Transverse colon (tissue), 4 donors: Measurements from ENCODE around the gene CAPN11. TPM values are rescaled to one million over a fixed set of nuclear protein-coding genes. Genes with fewer than 3 reads are reported as not detected.

ENCODE experiments used
- DNase-seq: peaks from one replicate; pipeline ENCODE4 v3.0.0-alpha.2; 2019
- H3K27ac ChIP-seq, 4 donors: fragments of 200-600 bp; sonication (generic); 2 replicates each; pipeline ENCODE4 v1.5.1; 2016 to 2018; ENCODE audit warnings: inconsistent platforms in 4 of 4
- H3K27me3 ChIP-seq: fragments of 200-600 bp; sonication (generic); 2 replicates; pipeline ENCODE4 v1.5.1; 2017; ENCODE audit warnings: inconsistent platforms
- H3K36me3 ChIP-seq, 4 donors: fragments of 200-600 bp; sonication (generic); 2 replicates each; pipeline ENCODE4 v1.5.1; 2017 to 2019; ENCODE audit warnings: inconsistent platforms in 4 of 4
- H3K4me1 ChIP-seq, 4 donors: fragments of 200-600 bp; sonication (generic); 2 replicates each; pipeline ENCODE4 v1.5.1; 2017 to 2020; ENCODE audit warnings: inconsistent platforms in 4 of 4
- H3K4me3 ChIP-seq, 4 donors: fragments of 200-600 bp; sonication (generic); 1 replicate in 1 of 4; 2 replicates in 3 of 4; pipeline versions ENCODE4 v1.5.1 to v1.6.1; 2017 to 2019; ENCODE audit warnings: inconsistent platforms in 4 of 4
- H3K9me3 ChIP-seq, 2 donors: fragments of 200-600 bp; sonication (generic); 2 replicates each; pipeline ENCODE4 v1.5.1; 2017 to 2019; ENCODE audit warnings: inconsistent platforms in 2 of 2
- EP300 ChIP-seq: sonication (generic); formaldehyde crosslinking; IDR thresholded peaks from one replicate; pipeline ENCODE4 v1.6.1; 2017; ENCODE audit warnings: antibody characterized with exemption, low read depth
- POLR2A ChIP-seq: fragments of 450-650 bp; IDR thresholded peaks from one replicate; pipeline ENCODE4 v1.6.1; 2016; ENCODE audit warnings: antibody characterized with exemption, mild to moderate bottlenecking, moderate library complexity
- POLR2AphosphoS5 ChIP-seq, 3 donors: sonication (generic); formaldehyde crosslinking; IDR thresholded peaks; one replicate each; pipeline ENCODE4 v1.6.1; 2016; ENCODE audit warnings: antibody characterized with exemption in 3 of 3
- WGBS, 2 donors: methylation state at CpG; one replicate each; pipeline ENCODE4 v1.1.5; 2018; ENCODE audit warnings: low coverage in 1 of 2; 5-methylcytosine and 5-hydroxymethylcytosine counted together
- in situ Hi-C, 4 donors: fragments of 200-750 bp; cut with MboI; loops; one replicate each; pipeline versions ENCODE4 v1.15.0 to v1.15.1; 2017; ENCODE audit warnings: low sequenced_read_pairs in 3 of 4, low pct_ligation_motif_present in 1 of 4, low pct_unique_long_range_greater_than_20kb in 1 of 4
- intact Hi-C: fragments of 100-400 bp; cut with DNase I; formaldehyde crosslinking; loops from one replicate; pipeline ENCODE4 v1.15.1; 2023; ENCODE audit warnings: low total_unique reads
- total RNA-seq, 4 donors: library from RNA; depleted of rRNA; stranded (reverse); fragments of >200 nt; gene quantifications; one replicate each; pipeline ENCODE4 v1.1.0, GENCODE V29; 2016
- TF ChIP-seq, protein P1 (sequence below), 5 experiments: fragments of 200-600 bp in 3 of 5; fragments of 450-650 bp in 2 of 5; sonication (generic) in 3 of 5; IDR thresholded peaks; 1 replicate in 2 of 5; 2 replicates in 3 of 5; pipeline ENCODE4 v1.5.1; 2016 to 2017; ENCODE audit warnings: antibody characterized with exemption in 5 of 5, inconsistent platforms in 3 of 5, mild to moderate bottlenecking in 2 of 5, moderate library complexity in 1 of 5

The CAPN11 gene
- total RNA-seq, 4 donors from 2014 or later, result 1.6 to 19.8 (median 4.9) TPM; not detected in 1

DNA sequence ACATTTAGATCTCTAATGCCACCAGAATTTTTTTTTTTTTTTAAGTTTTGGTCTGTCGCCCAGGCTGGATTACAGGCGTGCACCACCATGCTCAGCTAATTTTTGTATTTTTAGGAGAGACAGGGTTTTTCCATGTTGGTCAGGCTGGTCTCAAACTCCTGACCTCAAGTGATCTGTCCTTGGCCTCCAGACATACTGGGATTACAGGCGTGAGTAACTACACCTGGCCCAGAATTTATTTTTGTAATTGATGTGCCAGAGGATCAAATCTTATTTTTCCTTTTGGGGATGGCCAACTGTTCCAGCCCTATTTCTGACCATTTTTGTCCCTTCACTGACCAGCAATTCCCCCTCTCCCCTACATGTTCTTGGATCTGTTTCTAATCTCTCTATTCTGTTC is 40.1 kb downstream of the CAPN11 start:
- in situ Hi-C loops (no loop called here), intact Hi-C loops (no loop called here)
- DNase-seq, result no peak
- no peak overlapping the region for H3K4me3 ChIP-seq
- H3K9me3 ChIP-seq, result no peaks in the 10 kb centered on the region
- no peak overlapping the region for H3K27ac ChIP-seq
- TF ChIP-seq POLR2A, result no peak
- no peaks in the 10 kb centered on the region for H3K27me3 ChIP-seq
- 68 to 80% methylated on average over 1 to 3 of the region's 3 CpGs for WGBS, 2 donors
- H3K36me3 ChIP-seq, result no peaks in the 10 kb centered on the region
- peaks cover 0 to 16% (median 10%) of the 10 kb centered on the region in 4 donors for H3K4me1 ChIP-seq

- Histone ChIP-seq H3K36me3 (no peaks in the 10 kb centered on the region), H3K27me3 (no peaks in the 10 kb centered on the region), H3K4me1 (peaks cover 0 to 22% (median 14%) of the 10 kb centered on the region in 4 donors), H3K9me3 (no peaks in the 10 kb centered on the region), H3K4me3 (no peak overlapping the region), H3K27ac (no peak overlapping the region)
- no peak for DNase-seq
- in situ Hi-C loops (no loop called here), intact Hi-C loops (no loop called here)
- TF ChIP-seq, protein P1, sequence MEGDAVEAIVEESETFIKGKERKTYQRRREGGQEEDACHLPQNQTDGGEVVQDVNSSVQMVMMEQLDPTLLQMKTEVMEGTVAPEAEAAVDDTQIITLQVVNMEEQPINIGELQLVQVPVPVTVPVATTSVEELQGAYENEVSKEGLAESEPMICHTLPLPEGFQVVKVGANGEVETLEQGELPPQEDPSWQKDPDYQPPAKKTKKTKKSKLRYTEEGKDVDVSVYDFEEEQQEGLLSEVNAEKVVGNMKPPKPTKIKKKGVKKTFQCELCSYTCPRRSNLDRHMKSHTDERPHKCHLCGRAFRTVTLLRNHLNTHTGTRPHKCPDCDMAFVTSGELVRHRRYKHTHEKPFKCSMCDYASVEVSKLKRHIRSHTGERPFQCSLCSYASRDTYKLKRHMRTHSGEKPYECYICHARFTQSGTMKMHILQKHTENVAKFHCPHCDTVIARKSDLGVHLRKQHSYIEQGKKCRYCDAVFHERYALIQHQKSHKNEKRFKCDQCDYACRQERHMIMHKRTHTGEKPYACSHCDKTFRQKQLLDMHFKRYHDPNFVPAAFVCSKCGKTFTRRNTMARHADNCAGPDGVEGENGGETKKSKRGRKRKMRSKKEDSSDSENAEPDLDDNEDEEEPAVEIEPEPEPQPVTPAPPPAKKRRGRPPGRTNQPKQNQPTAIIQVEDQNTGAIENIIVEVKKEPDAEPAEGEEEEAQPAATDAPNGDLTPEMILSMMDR (IDR thresholded peaks at IDR 0.05), result no peak
- TF ChIP-seq POLR2AphosphoS5 (IDR thresholded peaks at IDR 0.05) (no peak), POLR2A (no peak), EP300 (no peak)
- 99% methylated on average over 4 of the region's 4 CpGs; no CpG with 5 or more reads in 1 of the 2 donors for WGBS, 2 donors
These were observed 41.3 kb downstream of the CAPN11 start for GRCh38 chr6:44199883-44200282.

DNA sequence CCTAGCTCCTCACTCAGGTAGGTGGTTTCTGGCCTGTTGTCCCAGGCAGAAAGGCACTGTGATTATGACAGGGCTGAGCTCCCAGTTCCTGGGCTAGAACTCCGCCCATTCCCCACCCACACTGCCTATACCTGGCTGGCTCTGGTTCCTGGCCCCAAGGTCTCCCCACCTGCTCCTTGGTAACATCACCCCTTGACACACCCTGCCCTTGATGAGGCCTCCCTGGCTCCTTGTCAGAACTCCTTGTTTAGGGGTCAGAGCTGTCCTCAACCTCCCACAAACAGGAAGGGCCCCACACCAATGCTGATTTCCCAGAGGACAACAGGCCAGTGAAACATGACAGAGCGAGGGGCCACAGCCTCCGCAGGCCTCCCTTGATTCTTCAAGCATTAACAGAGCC is 42.6 kb downstream of the CAPN11 start:
- TF ChIP-seq, protein P1 (IDR thresholded peaks at IDR 0.05), result no peak
- no peak for TF ChIP-seq EP300
- TF ChIP-seq POLR2AphosphoS5 (IDR thresholded peaks at IDR 0.05), result no peak
- TF ChIP-seq POLR2A, result no peak
- no peaks in the 10 kb centered on the region for H3K36me3 ChIP-seq
- intact Hi-C loops (no loop called here), in situ Hi-C loops (no loop called here)
- peaks cover 0 to 22% (median 14%) of the 10 kb centered on the region in 4 donors for H3K4me1 ChIP-seq
- DNase-seq, result peak; percentile 72
- no peak overlapping the region for H3K4me3 ChIP-seq
- H3K9me3 ChIP-seq, result no peaks in the 10 kb centered on the region
- 79% methylated on average over 3 of the region's 3 CpGs; no CpG with 5 or more reads in 1 of the 2 donors for WGBS, 2 donors
- peak overlapping the region in 1 of 4 donors; percentile 11 for H3K27ac ChIP-seq
- no peaks in the 10 kb centered on the region for H3K27me3 ChIP-seq

- no peaks in the 10 kb centered on the region for H3K27me3 ChIP-seq
- TF ChIP-seq POLR2AphosphoS5 (IDR thresholded peaks at IDR 0.05), result no peak
- no peak for TF ChIP-seq POLR2A
- TF ChIP-seq EP300, result no peak
- WGBS, 2 donors, result 84 to 89% methylated on average over 4 to 11 of the region's 11 CpGs
- peak overlapping the region in 1 of 4 donors; percentile 11 for H3K27ac ChIP-seq
- no peaks in the 10 kb centered on the region for H3K9me3 ChIP-seq
- DNase-seq, result no peak
- in situ Hi-C loops, result no loop called here
- H3K36me3 ChIP-seq, result no peaks in the 10 kb centered on the region
- peaks cover 0 to 22% (median 14%) of the 10 kb centered on the region in 4 donors for H3K4me1 ChIP-seq
- no peak overlapping the region for H3K4me3 ChIP-seq
- intact Hi-C loops, result no loop called here
These were observed 43.2 kb downstream of the CAPN11 start for GRCh38 chr6:44201638-44202303.

DNA sequence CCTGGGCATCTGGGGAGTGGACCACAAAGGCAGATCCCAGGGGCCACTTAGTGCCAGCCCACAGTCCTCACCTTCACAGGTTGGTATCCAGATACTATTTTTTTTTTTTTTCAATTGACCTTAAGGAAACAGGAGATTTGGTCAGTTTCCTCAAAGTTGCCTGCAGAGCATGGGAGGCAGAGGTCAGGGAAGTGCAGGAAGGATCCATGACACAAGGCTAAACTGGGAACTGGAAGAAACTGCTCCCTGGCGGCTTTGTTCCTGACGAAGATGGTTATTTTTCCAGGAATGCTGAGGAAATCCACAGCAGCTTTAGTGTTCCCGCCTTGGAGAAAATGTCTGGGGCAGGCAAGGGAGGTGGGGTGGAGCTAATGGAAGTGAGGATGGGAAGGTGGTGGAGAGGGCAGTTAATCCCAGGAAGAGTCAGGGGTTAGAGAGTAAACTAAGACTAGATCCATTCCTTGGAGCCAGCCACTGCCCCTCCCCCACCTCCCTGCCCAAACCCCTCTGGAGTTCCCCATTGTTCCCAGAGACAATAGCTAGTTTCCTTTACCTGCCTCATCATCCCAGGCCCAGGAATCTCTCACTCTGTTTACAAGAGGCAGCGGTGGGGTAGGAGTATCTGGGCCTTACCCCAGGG is 43.8 kb downstream of the CAPN11 start:
- TF ChIP-seq, protein P1 (IDR thresholded peaks at IDR 0.05), result no peak
- no peak for TF ChIP-seq POLR2A
- TF ChIP-seq EP300, result no peak
- no peak for TF ChIP-seq POLR2AphosphoS5 (IDR thresholded peaks at IDR 0.05)
- no peaks in the 10 kb centered on the region for H3K27me3 ChIP-seq
- no peak for DNase-seq
- peaks cover 0 to 22% (median 14%) of the 10 kb centered on the region in 4 donors for H3K4me1 ChIP-seq
- no peaks in the 10 kb centered on the region for H3K9me3 ChIP-seq
- H3K27ac ChIP-seq, result peak overlapping the region in 2 of 4 donors; percentile 23 to 28
- H3K4me3 ChIP-seq, result no peak overlapping the region
- in situ Hi-C loops, result no loop called here
- WGBS, 2 donors, result 92% methylated on average over 4 of the region's 4 CpGs; no CpG with 5 or more reads in 1 of the 2 donors
- intact Hi-C loops, result no loop called here
- no peaks in the 10 kb centered on the region for H3K36me3 ChIP-seq
